Lung (tissue), 12 donors: ENCODE measurements around the gene NOP9. TPM values are rescaled to one million over a fixed set of nuclear protein-coding genes. Genes with fewer than 3 reads are reported as not detected.

Source experiments
- ATAC-seq: fragments of 200-7000 bp; cut with Tn5 transposase; one replicate; pipeline ENCODE4 v1.9.1; 2020; ENCODE audit warnings: moderate number of reproducible peaks; ENCODE audit not compliant: insufficient read depth, low FRiP score
- DNase-seq, 3 donors: peaks; one replicate each; pipeline ENCODE4 v3.0.0-alpha.2; 2013 to 2017
- H3K27ac ChIP-seq, 2 donors: one replicate each; pipeline ENCODE4 v1.5.1; 2013; ENCODE audit warnings: mild to moderate bottlenecking in 2 of 2, moderate library complexity in 2 of 2, control low read depth in 1 of 2, inconsistent platforms in 1 of 2, low read depth in 1 of 2, low read length in 1 of 2
- H3K27me3 ChIP-seq, 3 donors: one replicate each; pipeline ENCODE4 v1.5.1; 2013; ENCODE audit warnings: low read length in 2 of 3; ENCODE audit not compliant: control insufficient read depth in 3 of 3, insufficient read depth in 3 of 3
- H3K36me3 ChIP-seq, 4 donors: one replicate each; pipeline ENCODE4 v1.5.1; 2013; ENCODE audit warnings: low read length in 4 of 4, mild to moderate bottlenecking in 1 of 4, moderate library complexity in 1 of 4; ENCODE audit not compliant: control insufficient read depth in 4 of 4, insufficient read depth in 4 of 4
- H3K4me1 ChIP-seq, 5 donors: one replicate each; pipeline ENCODE4 v1.5.1; 2013; ENCODE audit warnings: low read length in 5 of 5, mild to moderate bottlenecking in 2 of 5, moderate library complexity in 1 of 5; ENCODE audit not compliant: control insufficient read depth in 5 of 5, insufficient read depth in 5 of 5
- H3K4me3 ChIP-seq: one replicate; pipeline ENCODE4 v1.5.1; 2013; ENCODE audit warnings: mild to moderate bottlenecking, control low read depth, moderate library complexity
- H3K9ac ChIP-seq, 2 donors: one replicate each; pipeline ENCODE4 v1.5.1; 2013; ENCODE audit warnings: low read length in 2 of 2, control low read depth in 1 of 2; ENCODE audit not compliant: insufficient read depth in 1 of 2
- H3K9me3 ChIP-seq, 4 donors: one replicate each; pipeline ENCODE4 v1.5.1; 2013; ENCODE audit warnings: low read length in 3 of 4, mild to moderate bottlenecking in 1 of 4, moderate library complexity in 1 of 4; ENCODE audit not compliant: control insufficient read depth in 4 of 4, insufficient read depth in 3 of 4
- CTCF ChIP-seq: IDR thresholded peaks from 2 replicates; pipeline ENCODE4 v1.5.1; 2012; ENCODE audit warnings: mild to moderate bottlenecking; ENCODE audit errors: control extremely low read depth, extremely low read depth
- WGBS, 2 donors: extraction: QIAGEN DNeasy Blood & Tissue Kit; methylation state at CpG; one replicate each; pipeline ENCODE4 v1.1.7; 2013; 5-methylcytosine and 5-hydroxymethylcytosine counted together
- polyA plus RNA-seq, 2 donors: library from polyadenylated mRNA; stranded (reverse); fragments of 200-250 nt; gene quantifications; one replicate each; pipeline ENCODE4 v1.2.1, GENCODE V29; 2013
- total RNA-seq, 2 donors: library from RNA; depleted of rRNA in 1 of 2; stranded (reverse); fragments of >200 nt in 1 of 2; gene quantifications; one replicate each; pipeline ENCODE4 v1.2.1, GENCODE V29; 2014 to 2021
- donor health status: control.
- donor health status: control.
- donor health status: Bipolar disorder and iron deficiency.
- donor health status: healthy.
- donor health status: DM: yes; HTN: yes; CAD: no.

The NOP9 gene
- total and polyA plus RNA-seq, 4 donors, result 12.1 to 25.9 (median 13.8) TPM

GRCh38 chr14:24261969-24262327, 37.7 kb upstream of the NOP9 start:
- no peak overlapping the region for H3K9ac ChIP-seq
- H3K4me3 ChIP-seq, result no peak overlapping the region
- no peaks in the 10 kb centered on the region for H3K27me3 ChIP-seq
- no peak overlapping the region for H3K27ac ChIP-seq
- 92 to 94% methylated on average over 19 of the region's 19 CpGs for WGBS, 2 donors
- ATAC-seq, result no peak
- peaks cover 0 to 11% (median 7%) of the 10 kb centered on the region in 5 donors for H3K4me1 ChIP-seq
- DNase-seq, result no peak
- peaks cover under 1 to 14% (median 2%) of the 10 kb centered on the region in 4 donors for H3K36me3 ChIP-seq
- H3K9me3 ChIP-seq, result no peaks in the 10 kb centered on the region
- no peak for TF ChIP-seq CTCF

- no peak within 1 kb of the TSS for H3K9ac ChIP-seq
- H3K27me3 ChIP-seq, result no peaks in the 10 kb centered on the region
- H3K36me3 ChIP-seq, result peaks cover 3 to 24% (median 7%) of the 10 kb centered on the region in 4 donors
- ATAC-seq (no peak), DNase-seq (no peak)
- TF ChIP-seq CTCF, result no peak
- peaks cover 0 to 11% (median 7%) of the 10 kb centered on the region in 5 donors for H3K4me1 ChIP-seq
- WGBS, 2 donors, result 81 to 92% methylated on average over 14 of the region's 14 CpGs
- H3K27ac ChIP-seq, result no peak within 1 kb of the TSS
- H3K4me3 ChIP-seq, result no peak within 1 kb of the TSS
- H3K9me3 ChIP-seq, result no peaks in the 10 kb centered on the region
These were observed 36.6 kb upstream of the NOP9 start, which contains the start of gene TGM1 for GRCh38 chr14:24262821-24263733. Gene TGM1 (minus strand): TSS chr14:24263177. CDS start chr14:24262352, 825 bp downstream.

- H3K36me3 ChIP-seq, result peaks cover 3 to 30% (median 7%) of the 10 kb centered on the region in 4 donors
- H3K27ac ChIP-seq, result no peak overlapping the region
- peaks cover 0 to 9% (median 7%) of the 10 kb centered on the region in 5 donors for H3K4me1 ChIP-seq
- H3K4me3 ChIP-seq, result no peak overlapping the region
- no peaks in the 10 kb centered on the region for H3K9me3 ChIP-seq
- 75 to 88% methylated on average over 6 of the region's 6 CpGs for WGBS, 2 donors
- no peak for TF ChIP-seq CTCF
- ATAC-seq, result no peak
- DNase-seq, result no peak
- no peak overlapping the region for H3K9ac ChIP-seq
- no peaks in the 10 kb centered on the region for H3K27me3 ChIP-seq
These were observed 35.8 kb upstream of the NOP9 start for GRCh38 chr14:24263848-24264247.
